Measurements from ENCODE around the gene HEBP1. TPM values are rescaled to one million over a fixed set of nuclear protein-coding genes. Genes with fewer than 3 reads are reported as not detected.

Gene HEBP1
- total RNA-seq, 2 donors from 2014 or later, result 30.0 to 40.3 TPM

DNA sequence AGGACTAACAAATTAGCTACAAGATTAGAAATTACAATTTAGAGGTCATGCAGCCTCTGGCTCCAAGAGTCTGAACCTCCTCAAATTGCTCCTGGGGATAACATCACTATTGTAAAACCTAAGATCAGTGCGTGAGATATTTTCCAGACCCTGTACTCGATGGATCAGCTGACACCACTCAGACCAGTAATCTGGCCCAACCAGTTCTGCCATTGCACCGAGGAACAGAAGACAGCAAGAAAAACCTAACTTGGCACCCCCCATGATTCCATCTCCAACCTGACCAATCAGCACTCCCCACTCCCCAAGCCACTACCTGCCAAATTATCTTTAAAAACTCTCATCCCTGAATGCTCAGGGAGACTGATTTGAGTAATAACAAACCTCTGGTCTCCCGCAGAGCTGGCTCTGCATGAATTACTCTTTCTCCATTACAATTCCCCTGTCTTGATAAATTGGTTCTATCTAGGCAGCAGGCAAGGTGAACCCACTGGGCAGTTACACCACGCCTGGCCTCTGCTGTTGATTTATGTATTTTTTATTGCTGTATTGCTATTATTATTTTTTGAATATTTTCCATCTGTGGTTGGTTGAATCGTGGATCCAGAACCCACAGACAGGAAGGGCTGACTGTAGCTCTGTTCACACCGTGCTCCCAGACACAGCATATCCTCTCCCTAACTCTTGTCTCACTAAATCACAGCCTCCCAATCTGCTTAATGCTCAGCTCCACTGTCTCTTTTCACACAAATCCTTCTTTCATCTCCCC, 9.2 kb downstream of the HEBP1 start:
- DNase-seq (ENCODE audit: low spot score), result no peak
- TF ChIP-seq POLR2A (IDR thresholded peaks at IDR 0.05), result no peak
- TF ChIP-seq POLR2AphosphoS5 (IDR thresholded peaks at IDR 0.05), result no peak
- Histone ChIP-seq H3K27ac (no peak overlapping the region), H3K9me3 (no peaks in the 10 kb centered on the region), H3K36me3 (peaks cover 0 to 3% of the 10 kb centered on the region in 2 donors), H3K4me3 (no peak overlapping the region), H3K27me3 (replicated peaks; ENCODE audit: insufficient read depth) (no peaks in the 10 kb centered on the region), H3K4me1 (replicated peaks) (peaks cover 9% of the 10 kb centered on the region)
- WGBS, result 48% methylated on average over 7 of the region's 7 CpGs
- intact Hi-C loops (cut with DNase I), result no loop called here

- H3K4me1 ChIP-seq (replicated peaks), result peaks cover 9% of the 10 kb centered on the region
- intact Hi-C loops (cut with DNase I), result no loop called here
- H3K36me3 ChIP-seq, result peaks cover 0 to 3% of the 10 kb centered on the region in 2 donors
- no peaks in the 10 kb centered on the region for H3K27me3 ChIP-seq (replicated peaks; ENCODE audit: insufficient read depth)
- no peaks in the 10 kb centered on the region for H3K9me3 ChIP-seq
- WGBS, result 77% methylated on average over 5 of the region's 5 CpGs
- DNase-seq (ENCODE audit: low spot score), result no peak
- no peak overlapping the region for H3K27ac ChIP-seq
- H3K4me3 ChIP-seq, result no peak overlapping the region
- TF ChIP-seq POLR2A (IDR thresholded peaks at IDR 0.05), result no peak
- TF ChIP-seq POLR2AphosphoS5 (IDR thresholded peaks at IDR 0.05), result no peak
- TF ChIP-seq CTCF (IDR thresholded peaks at IDR 0.05), result no peak
Measured at GRCh38 chr12:12987421-12987820, 12.6 kb downstream of the HEBP1 start.

GRCh38 chr12:12986775-12987331, 13.2 kb downstream of the HEBP1 start:
- H3K27ac ChIP-seq, result no peak overlapping the region
- peaks cover 0 to 3% of the 10 kb centered on the region in 2 donors for H3K36me3 ChIP-seq
- no peak for TF ChIP-seq CTCF (IDR thresholded peaks at IDR 0.05)
- TF ChIP-seq POLR2AphosphoS5 (IDR thresholded peaks at IDR 0.05), result no peak
- TF ChIP-seq POLR2A (IDR thresholded peaks at IDR 0.05), result no peak
- no peaks in the 10 kb centered on the region for H3K9me3 ChIP-seq
- H3K4me1 ChIP-seq (replicated peaks), result peaks cover 7% of the 10 kb centered on the region
- no peak overlapping the region for H3K4me3 ChIP-seq
- intact Hi-C loops (cut with DNase I), result no loop called here
- no peaks in the 10 kb centered on the region for H3K27me3 ChIP-seq (replicated peaks; ENCODE audit: insufficient read depth)
- DNase-seq (ENCODE audit: low spot score), result no peak
- WGBS, result 84% methylated on average over 10 of the region's 10 CpGs

GRCh38 chr12:12985817-12986408, 14.2 kb downstream of the HEBP1 start:
- WGBS, result 85% methylated on average over 4 of the region's 4 CpGs
- Histone ChIP-seq H3K4me3 (no peak overlapping the region), H3K4me1 (replicated peaks) (no peaks in the 10 kb centered on the region), H3K27me3 (replicated peaks; ENCODE audit: insufficient read depth) (no peaks in the 10 kb centered on the region), H3K27ac (no peak overlapping the region), H3K9me3 (no peaks in the 10 kb centered on the region), H3K36me3 (peaks cover 0 to 3% of the 10 kb centered on the region in 2 donors)
- DNase-seq (ENCODE audit: low spot score), result no peak
- intact Hi-C loops (cut with DNase I), result no loop called here
- TF ChIP-seq CTCF (IDR thresholded peaks at IDR 0.05) (peak in 1 of 4 experiments; percentile 24), POLR2A (IDR thresholded peaks at IDR 0.05) (no peak), POLR2AphosphoS5 (IDR thresholded peaks at IDR 0.05) (no peak)

DNA sequence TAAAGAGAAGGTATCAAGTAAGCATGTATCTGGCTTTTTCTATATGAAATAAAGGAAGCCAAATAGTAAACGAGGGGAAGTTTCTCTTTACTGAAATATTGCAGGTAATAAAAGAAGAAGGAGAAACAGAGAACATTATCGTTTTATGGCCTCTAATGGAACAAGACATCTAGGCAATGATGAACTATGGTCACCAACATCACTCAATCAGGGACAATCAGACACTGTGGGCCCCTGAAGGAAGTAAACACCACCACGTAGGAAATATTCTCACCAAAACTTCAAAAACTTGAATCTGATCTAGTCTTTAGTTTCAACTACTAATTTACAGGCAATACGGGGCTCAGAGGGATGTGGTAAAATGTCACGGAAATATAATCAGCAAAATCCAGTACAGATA, 15.9 kb downstream of the HEBP1 start:
- Histone ChIP-seq H3K4me3 (no peak overlapping the region), H3K4me1 (replicated peaks) (no peaks in the 10 kb centered on the region), H3K9me3 (no peaks in the 10 kb centered on the region), H3K27me3 (replicated peaks; ENCODE audit: insufficient read depth) (no peaks in the 10 kb centered on the region), H3K27ac (no peak overlapping the region), H3K36me3 (peaks cover 0 to 3% of the 10 kb centered on the region in 2 donors)
- intact Hi-C loops (cut with DNase I), result loop anchor here (5.0 kb wide), 1 partner anchor 67 kb away; no protein-coding TSS in a partner anchor
- no peak for TF ChIP-seq POLR2AphosphoS5 (IDR thresholded peaks at IDR 0.05)
- TF ChIP-seq CTCF (IDR thresholded peaks at IDR 0.05), result no peak
- no peak for TF ChIP-seq POLR2A (IDR thresholded peaks at IDR 0.05)
- 88% methylated on average over 5 of the region's 5 CpGs for WGBS
- DNase-seq (ENCODE audit: low spot score), result no peak

All from prostate gland (tissue), 2 donors.